GM12878 (cell line): ENCODE measurements around the gene TERB1. TPM values are rescaled to one million over a fixed set of nuclear protein-coding genes. Genes with fewer than 3 reads are reported as not detected.

Experiments
- BACH1 ChIP-seq: fragments of 450-650 bp; IDR thresholded peaks from 2 replicates; pipeline ENCODE4 v1.6.1; 2017; ENCODE audit warnings: mild to moderate bottlenecking, borderline replicate concordance
- CBFB ChIP-seq: IDR thresholded peaks from 2 replicates; pipeline ENCODE4 v1.6.1; 2016; ENCODE audit warnings: antibody characterized with exemption, low read depth
- CUX1 ChIP-seq: IDR thresholded peaks from 2 replicates; pipeline ENCODE4 v1.6.1; 2012; ENCODE audit warnings: improper control_type of control experiment, low read depth, low read length; ENCODE audit not compliant: insufficient replicate concordance
- ETV6 ChIP-seq, 2 experiments: fragments of 450-650 bp in 1 of 2; IDR thresholded peaks in 1 of 2; conservative IDR thresholded peaks in 1 of 2; 2 replicates each; pipeline ENCODE4 v1.6.1; 2014; ENCODE audit warnings: antibody characterized with exemption in 1 of 2, borderline replicate concordance in 1 of 2, low read depth in 1 of 2, mild to moderate bottlenecking in 1 of 2, moderate library complexity in 1 of 2
- KLF5 ChIP-seq: fragments of 450-650 bp; IDR thresholded peaks from 2 replicates; pipeline ENCODE4 v1.6.1; 2014; ENCODE audit warnings: mild to moderate bottlenecking; ENCODE audit not compliant: partially characterized antibody
- PML ChIP-seq: IDR thresholded peaks from 2 replicates; pipeline ENCODE4 v1.6.1; 2012; ENCODE audit warnings: low read length, inconsistent platforms
- POLR2AphosphoS2 ChIP-seq: IDR thresholded peaks from 2 replicates; pipeline ENCODE4 v1.6.1; 2011; ENCODE audit warnings: low read depth, mild to moderate bottlenecking, low read length, improper control_type of control experiment, moderate library complexity
- RUNX3 ChIP-seq: IDR thresholded peaks from 2 replicates; pipeline ENCODE4 v1.6.1; 2012; ENCODE audit warnings: low read length, inconsistent platforms
- SIN3A ChIP-seq: IDR thresholded peaks from 2 replicates; pipeline ENCODE4 v1.6.1; 2012; ENCODE audit warnings: low read depth, low read length, improper control_type of control experiment
- TCF7 ChIP-seq: IDR thresholded peaks from 2 replicates; pipeline ENCODE4 v1.6.1; 2014; ENCODE audit warnings: antibody characterized with exemption, borderline replicate concordance
- polyA plus RNA-seq, 11 experiments: library from polyadenylated mRNA; depleted of rRNA in 4 of 11; unstranded in 6 of 11; stranded (reverse) in 5 of 11; fragments of >200 nt; fragmentation: Nextera tagmentation in 4 of 11; fragmentation: Illumina TruSeq in 1 of 11; extraction: Ambion mirVana in 4 of 11; extraction: Trizol in 1 of 11; gene quantifications; 1 replicate in 1 of 11; 2 replicates in 10 of 11; pipeline versions ENCODE4 v1.2.1 to v1.2.3, GENCODE V29; 2011 to 2016; ENCODE audit warnings: inconsistent platforms in 2 of 11, missing spikeins in 2 of 11, low read depth in 1 of 11
- total RNA-seq, 4 experiments: library from RNA; depleted of rRNA in 3 of 4; stranded (reverse); fragments of >200 nt in 3 of 4; fragmentation: Illumina TruSeq in 1 of 4; extraction: Trizol in 1 of 4; gene quantifications; 2 replicates each; pipeline versions ENCODE4 v1.2.1 to v1.2.3, GENCODE V29; 2013 to 2021
- TF ChIP-seq, protein P1 (sequence below): IDR thresholded peaks from 2 replicates; pipeline ENCODE4 v1.6.1; 2012; ENCODE audit warnings: low read depth, low read length, improper control_type of control experiment

The TERB1 gene
- total and polyA plus RNA-seq, 10 of the 15 experiments (the other 5 are each of a cell fraction or from before 2014, with no cell fraction given), result 0.03 to 0.10 (median 0.06) TPM; not detected in 7

DNA sequence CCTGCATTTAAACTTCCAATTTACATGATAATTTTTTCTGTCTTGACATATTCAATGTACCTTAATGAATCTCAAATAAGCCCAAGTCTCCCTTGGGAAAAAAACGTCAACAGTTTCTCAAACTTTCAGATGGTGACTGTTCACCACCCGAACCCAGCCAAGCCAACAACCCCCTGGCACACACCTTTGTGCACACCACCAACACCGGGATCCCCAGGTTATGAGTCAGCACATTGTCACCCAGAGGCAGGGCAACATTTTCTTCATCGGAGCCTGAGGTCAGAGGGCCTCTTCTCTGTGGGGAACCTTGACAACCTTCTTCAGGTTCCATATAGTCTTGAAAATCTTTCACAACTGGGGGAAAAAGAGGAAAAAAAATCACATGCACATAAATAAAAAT lies 65.5 kb downstream of the TERB1 start (continued):
- TF ChIP-seq CUX1 (no peak), CBFB (no peak), BACH1 (no peak), PML (no peak), KLF5 (no peak), SIN3A (no peak), POLR2AphosphoS2 (no peak), RUNX3 (no peak), ETV6 (conservative IDR thresholded peaks at IDR 0.05 in 1 of 2, IDR thresholded peaks at IDR 0.05 in 1 of 2; ENCODE audit: borderline replicate concordance in 1 of 2, low read depth in 1 of 2) (no peak), TCF7 (no peak)
- TF ChIP-seq, protein P1, sequence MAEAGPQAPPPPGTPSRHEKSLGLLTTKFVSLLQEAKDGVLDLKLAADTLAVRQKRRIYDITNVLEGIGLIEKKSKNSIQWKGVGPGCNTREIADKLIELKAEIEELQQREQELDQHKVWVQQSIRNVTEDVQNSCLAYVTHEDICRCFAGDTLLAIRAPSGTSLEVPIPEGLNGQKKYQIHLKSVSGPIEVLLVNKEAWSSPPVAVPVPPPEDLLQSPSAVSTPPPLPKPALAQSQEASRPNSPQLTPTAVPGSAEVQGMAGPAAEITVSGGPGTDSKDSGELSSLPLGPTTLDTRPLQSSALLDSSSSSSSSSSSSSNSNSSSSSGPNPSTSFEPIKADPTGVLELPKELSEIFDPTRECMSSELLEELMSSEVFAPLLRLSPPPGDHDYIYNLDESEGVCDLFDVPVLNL, result no peak
